CD8-positive, alpha-beta memory T cell (primary cell): ENCODE data around the gene SZRD1. TPM values are rescaled to one million over a fixed set of nuclear protein-coding genes. Genes with fewer than 3 reads are reported as not detected.

ENCODE experiments used
- CTCF ChIA-PET: fragments of 350-600 bp; sonication (Branson Sonifier 250); formaldehyde crosslinking; loops from one replicate; lab custom pipeline; 2021; ENCODE audit warnings: antibody characterized with exemption; lab: Charles Lee
- POLR2A ChIA-PET: fragments of 350-600 bp; sonication (Branson Sonifier 250); formaldehyde crosslinking; loops from one replicate; lab custom pipeline; 2021; ENCODE audit warnings: antibody characterized with exemption; lab: Charles Lee
- DNase-seq, 5 donors: peaks; one replicate each; pipeline versions ENCODE4 v3.0.0 to v3.0.0-alpha.2; 2020 to 2022; ENCODE audit warnings: mixed read lengths in 1 of 5
- H3K27ac ChIP-seq: one replicate; pipeline ENCODE4 v1.7.0; 2013; ENCODE audit warnings: low read depth, mild to moderate bottlenecking, low read length, moderate library complexity
- H3K27me3 ChIP-seq: 2 replicates; pipeline ENCODE4 v1.7.0; 2013; ENCODE audit warnings: low read length, mild to moderate bottlenecking; ENCODE audit not compliant: insufficient read depth, poor library complexity, severe bottlenecking
- H3K36me3 ChIP-seq: 2 replicates; pipeline ENCODE4 v1.7.0; 2013; ENCODE audit warnings: mild to moderate bottlenecking, low read length, moderate library complexity; ENCODE audit not compliant: insufficient read depth
- H3K4me1 ChIP-seq: 2 replicates; pipeline ENCODE4 v1.7.0; 2013; ENCODE audit warnings: mild to moderate bottlenecking, low read length, moderate library complexity; ENCODE audit not compliant: insufficient read depth
- H3K4me3 ChIP-seq: 2 replicates; pipeline ENCODE4 v1.7.0; 2013; ENCODE audit warnings: mild to moderate bottlenecking, low read length
- H3K9me3 ChIP-seq: 2 replicates; pipeline ENCODE4 v1.7.0; 2013; ENCODE audit warnings: mild to moderate bottlenecking, low read length
- H3K27ac Mint-ChIP-seq, 8 donors: one replicate each; pipeline ENCODE4 v1.8.0; 2020 to 2021; ENCODE audit warnings: mixed read lengths in 8 of 8, mild to moderate bottlenecking in 6 of 8, inconsistent platforms in 3 of 8, moderate library complexity in 3 of 8
- H3K27me3 Mint-ChIP-seq, 2 donors: one replicate each; pipeline ENCODE4 v1.8.0; 2020 to 2021; ENCODE audit warnings: mixed read lengths in 2 of 2, mild to moderate bottlenecking in 1 of 2, moderate library complexity in 1 of 2
- H3K36me3 Mint-ChIP-seq, 3 donors: one replicate each; pipeline ENCODE4 v1.8.0; 2020 to 2021; ENCODE audit warnings: mixed read lengths in 3 of 3, inconsistent platforms in 1 of 3, mild to moderate bottlenecking in 1 of 3
- H3K4me1 Mint-ChIP-seq, 3 donors: one replicate each; pipeline ENCODE4 v1.8.0; 2020 to 2021; ENCODE audit warnings: mixed read lengths in 3 of 3, inconsistent platforms in 1 of 3, mild to moderate bottlenecking in 1 of 3
- H3K4me3 Mint-ChIP-seq, 7 donors: one replicate each; pipeline ENCODE4 v1.8.0; 2020 to 2021; ENCODE audit warnings: mixed read lengths in 7 of 7, mild to moderate bottlenecking in 6 of 7, moderate library complexity in 4 of 7, inconsistent platforms in 2 of 7
- H3K9me3 Mint-ChIP-seq, 5 donors: one replicate each; pipeline ENCODE4 v1.8.0; 2020 to 2022; ENCODE audit warnings: mixed read lengths in 5 of 5, mild to moderate bottlenecking in 3 of 5, moderate library complexity in 2 of 5, inconsistent platforms in 1 of 5
- polyA plus RNA-seq: library from polyadenylated mRNA; unstranded; fragments of 300-500 nt; fragmentation: Illumina TruSeq; gene quantifications from one replicate; pipeline ENCODE4 v1.2.3, GENCODE V29; 2021
- total RNA-seq, 2 experiments: library from RNA; stranded (reverse); gene quantifications; one replicate each; pipeline ENCODE4 v1.2.3, GENCODE V29; 2021

The SZRD1 gene
- total RNA-seq (100 to 1,000 TPM; 208 to 216 TPM), polyA plus RNA-seq (49.2 TPM)

DNA sequence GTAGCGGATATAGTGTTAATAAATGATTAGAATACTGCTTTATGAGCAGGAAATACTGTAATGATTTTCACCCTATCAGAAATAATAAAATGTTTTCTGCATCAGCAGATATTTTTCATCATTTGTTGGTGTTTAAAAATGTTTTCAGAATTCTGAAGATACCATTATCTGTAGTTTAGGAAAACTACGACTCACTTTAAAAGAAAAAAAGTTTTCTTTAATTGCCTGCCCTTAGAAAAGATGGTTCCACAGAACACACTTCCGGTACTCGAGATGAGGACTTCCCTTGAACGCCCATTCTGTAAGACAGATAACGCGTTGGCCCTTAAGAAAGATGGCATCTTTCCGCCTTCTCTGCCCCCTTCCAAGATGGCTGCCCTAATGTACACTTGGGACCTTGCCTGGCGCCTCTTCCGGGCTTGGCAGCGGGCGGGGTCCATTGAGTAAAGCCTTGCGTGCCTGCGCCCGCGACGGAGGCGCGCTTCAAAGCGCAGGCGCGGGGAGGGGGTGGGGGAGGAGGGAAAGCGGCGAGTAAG is at the start of gene SZRD1:
Gene SZRD1 (plus strand): TSS at position 521 of the 536 bp plus-strand sequence. CDS start 16 bp downstream, outside the sequence.
- H3K36me3 Mint-ChIP-seq: peaks cover 0 to 19% (median 0%) of the 10 kb centered on the region in 3 donors
- Histone ChIP-seq H3K27ac (peak within 1 kb of the TSS; percentile 99), H3K4me3 (peak within 1 kb of the TSS; percentile 98), H3K27me3 (no peaks in the 10 kb centered on the region), H3K36me3 (no peaks in the 10 kb centered on the region), H3K9me3 (no peaks in the 10 kb centered on the region), H3K4me1 (peaks cover 35% of the 10 kb centered on the region)
- DNase-seq: peak; percentile 94 to 98 (median 95)
- peaks cover 32 to 42% (median 42%) of the 10 kb centered on the region in 3 donors for H3K4me1 Mint-ChIP-seq
- ChIA-PET CTCF (interaction anchor here (7.6 kb wide), 1 partner anchor 14 kb away, joined by 72 read pairs; the partner anchor contains the start of gene FBXO42), POLR2A (interaction anchor here (0.8 to 2.5 kb wide), 4 partner anchors 11 to 74 kb away, joined by 3 to 10 read pairs (median 4); partner anchors contain the start of gene NECAP2)
- H3K9me3 Mint-ChIP-seq: no peaks in the 10 kb centered on the region
- H3K4me3 Mint-ChIP-seq: peak within 1 kb of the TSS; percentile 86 to 99 (median 98)
- H3K27me3 Mint-ChIP-seq: no peaks in the 10 kb centered on the region
- peak within 1 kb of the TSS; percentile 99 to 100 (median 99) for H3K27ac Mint-ChIP-seq

- Mint-ChIP-seq H3K36me3 (peaks cover 0 to 29% (median 5%) of the 10 kb centered on the region in 3 donors), H3K9me3 (no peaks in the 10 kb centered on the region), H3K27ac (peak overlapping the region in 1 of 8 donors; percentile 86), H3K27me3 (no peaks in the 10 kb centered on the region), H3K4me3 (no peak overlapping the region), H3K4me1 (peaks cover 20 to 43% (median 34%) of the 10 kb centered on the region in 3 donors)
- Histone ChIP-seq H3K9me3 (no peaks in the 10 kb centered on the region), H3K27ac (no peak overlapping the region), H3K4me1 (no peaks in the 10 kb centered on the region), H3K27me3 (no peaks in the 10 kb centered on the region), H3K4me3 (no peak overlapping the region), H3K36me3 (peaks cover 7% of the 10 kb centered on the region)
- POLR2A ChIA-PET: interaction anchor here (0.6 kb wide), 1 partner anchor 216 kb away, joined by 6 read pairs; no protein-coding TSS in a partner anchor
- no peak for DNase-seq
- CTCF ChIA-PET: no interaction called here
Observed at GRCh38 chr1:16318555-16318954, 48.5 kb upstream of the SZRD1 start.

GRCh38 chr1:16321176-16321867 is 45.7 kb upstream of the SZRD1 start:
- H3K27ac ChIP-seq: no peak overlapping the region
- POLR2A ChIA-PET: interaction anchor here (0.6 kb wide), 1 partner anchor 599 kb away, joined by 3 read pairs; no protein-coding TSS in a partner anchor
- Mint-ChIP-seq H3K27me3 (no peaks in the 10 kb centered on the region), H3K27ac (peak overlapping the region in 4 of 8 donors; percentile 23 to 82 (median 52)), H3K36me3 (peaks cover 0 to 11% (median 3%) of the 10 kb centered on the region in 3 donors), H3K4me1 (peaks cover 22 to 52% (median 39%) of the 10 kb centered on the region in 3 donors), H3K4me3 (no peak overlapping the region), H3K9me3 (no peaks in the 10 kb centered on the region)
- no peaks in the 10 kb centered on the region for H3K9me3 ChIP-seq
- H3K36me3 ChIP-seq: no peaks in the 10 kb centered on the region
- H3K4me1 ChIP-seq: no peaks in the 10 kb centered on the region
- H3K27me3 ChIP-seq: no peaks in the 10 kb centered on the region
- CTCF ChIA-PET: no interaction called here
- no peak overlapping the region for H3K4me3 ChIP-seq
- no peak for DNase-seq

- Mint-ChIP-seq H3K27ac (peak overlapping the region in 1 of 8 donors; percentile 42), H3K36me3 (peaks cover 0 to 18% (median 7%) of the 10 kb centered on the region in 3 donors), H3K9me3 (no peaks in the 10 kb centered on the region), H3K4me1 (peaks cover 11 to 51% (median 31%) of the 10 kb centered on the region in 3 donors), H3K4me3 (no peak overlapping the region), H3K27me3 (no peaks in the 10 kb centered on the region)
- no peaks in the 10 kb centered on the region for H3K4me1 ChIP-seq
- H3K9me3 ChIP-seq: no peaks in the 10 kb centered on the region
- no peaks in the 10 kb centered on the region for H3K27me3 ChIP-seq
- no peak overlapping the region for H3K4me3 ChIP-seq
- no peak for DNase-seq
- no peak overlapping the region for H3K27ac ChIP-seq
- peaks cover 3% of the 10 kb centered on the region for H3K36me3 ChIP-seq
- POLR2A ChIA-PET: no interaction called here
- CTCF ChIA-PET: no interaction called here
Observed at GRCh38 chr1:16324456-16324890, 42.6 kb upstream of the SZRD1 start.

- no peak for DNase-seq
- Mint-ChIP-seq H3K4me1 (peaks cover 9 to 42% (median 29%) of the 10 kb centered on the region in 3 donors), H3K9me3 (no peaks in the 10 kb centered on the region), H3K4me3 (no peak overlapping the region), H3K36me3 (peaks cover 0 to 19% (median 5%) of the 10 kb centered on the region in 3 donors), H3K27me3 (no peaks in the 10 kb centered on the region), H3K27ac (peak overlapping the region in 6 of 8 donors; percentile 5 to 74 (median 28))
- Histone ChIP-seq H3K9me3 (no peaks in the 10 kb centered on the region), H3K4me3 (no peak overlapping the region), H3K27ac (no peak overlapping the region), H3K36me3 (peaks cover 3% of the 10 kb centered on the region), H3K4me1 (no peaks in the 10 kb centered on the region), H3K27me3 (no peaks in the 10 kb centered on the region)
- POLR2A ChIA-PET: no interaction called here
- CTCF ChIA-PET: no interaction called here
Observed at GRCh38 chr1:16326833-16327404, 40.1 kb upstream of the SZRD1 start.

- Histone ChIP-seq H3K27ac (no peak overlapping the region), H3K4me1 (no peaks in the 10 kb centered on the region), H3K36me3 (no peaks in the 10 kb centered on the region), H3K27me3 (no peaks in the 10 kb centered on the region), H3K9me3 (no peaks in the 10 kb centered on the region), H3K4me3 (no peak overlapping the region)
- DNase-seq: no peak
- POLR2A ChIA-PET: interaction anchor here (0.6 kb wide), 1 partner anchor 46 kb away, joined by 3 read pairs; no protein-coding TSS in a partner anchor
- no peaks in the 10 kb centered on the region for H3K27me3 Mint-ChIP-seq
- CTCF ChIA-PET: no interaction called here
- H3K9me3 Mint-ChIP-seq: no peaks in the 10 kb centered on the region
- H3K36me3 Mint-ChIP-seq: peaks cover 0 to 21% (median 3%) of the 10 kb centered on the region in 3 donors
- H3K27ac Mint-ChIP-seq: peak overlapping the region in 1 of 8 donors; percentile 19
- peaks cover 32 to 56% (median 50%) of the 10 kb centered on the region in 3 donors for H3K4me1 Mint-ChIP-seq
- no peak overlapping the region for H3K4me3 Mint-ChIP-seq
Observed at GRCh38 chr1:16334655-16335340, 32.2 kb upstream of the SZRD1 start.

- POLR2A ChIA-PET: no interaction called here
- no peak overlapping the region for H3K4me3 Mint-ChIP-seq
- no peak for DNase-seq
- Histone ChIP-seq H3K27ac (no peak overlapping the region), H3K36me3 (no peaks in the 10 kb centered on the region), H3K4me3 (no peak overlapping the region), H3K4me1 (no peaks in the 10 kb centered on the region), H3K9me3 (no peaks in the 10 kb centered on the region), H3K27me3 (no peaks in the 10 kb centered on the region)
- H3K4me1 Mint-ChIP-seq: peaks cover 27 to 47% (median 45%) of the 10 kb centered on the region in 3 donors
- H3K27me3 Mint-ChIP-seq: no peaks in the 10 kb centered on the region
- peaks cover 0 to 27% (median 3%) of the 10 kb centered on the region in 3 donors for H3K36me3 Mint-ChIP-seq
- H3K9me3 Mint-ChIP-seq: no peaks in the 10 kb centered on the region
- peak overlapping the region in 1 of 8 donors; percentile 52 for H3K27ac Mint-ChIP-seq
- CTCF ChIA-PET: no interaction called here
Observed at GRCh38 chr1:16338961-16339360, 28.1 kb upstream of the SZRD1 start.
